HEK293T (cell line): Measurements from ENCODE around the gene ICOSLG.

ENCODE experiments used
- ARNT ChIP-seq: fragments of 450-650 bp; IDR thresholded peaks from 2 replicates; pipeline ENCODE4 v1.6.1; 2017; ENCODE audit warnings: mild to moderate bottlenecking
- BHLHE40 ChIP-seq: fragments of 450-650 bp; IDR thresholded peaks from 2 replicates; pipeline ENCODE4 v1.6.1; 2016; ENCODE audit warnings: mild to moderate bottlenecking, moderate library complexity, borderline replicate concordance
- FOXM1 ChIP-seq: fragments of 450-650 bp; IDR thresholded peaks from 2 replicates; pipeline ENCODE4 v1.6.1; 2017; ENCODE audit warnings: mild to moderate bottlenecking, borderline replicate concordance
- HDGF ChIP-seq: fragments of 450-650 bp; IDR thresholded peaks from 2 replicates; pipeline ENCODE4 v1.6.1; 2017; ENCODE audit warnings: antibody characterized with exemption, borderline replicate concordance
- L3MBTL2 ChIP-seq: fragments of 450-650 bp; conservative IDR thresholded peaks from 2 replicates; pipeline ENCODE4 v1.6.1; 2016; ENCODE audit warnings: mild to moderate bottlenecking
- NFRKB ChIP-seq: fragments of 450-650 bp; IDR thresholded peaks from 2 replicates; pipeline ENCODE4 v1.6.1; 2016; ENCODE audit warnings: mild to moderate bottlenecking, moderate library complexity
- SP1 ChIP-seq: fragments of 450-650 bp; IDR thresholded peaks from 2 replicates; pipeline ENCODE4 v1.6.1; 2017
- SUZ12 ChIP-seq: fragments of 450-650 bp; IDR thresholded peaks from 2 replicates; pipeline ENCODE4 v1.6.1; 2016; ENCODE audit warnings: mild to moderate bottlenecking
- TARDBP ChIP-seq: fragments of 450-650 bp; IDR thresholded peaks from 2 replicates; pipeline ENCODE4 v1.6.1; 2016
- TF ChIP-seq, protein P1 (sequence below): fragments of 450-650 bp; IDR thresholded peaks from 2 replicates; pipeline ENCODE4 v1.6.1; 2016

DNA sequence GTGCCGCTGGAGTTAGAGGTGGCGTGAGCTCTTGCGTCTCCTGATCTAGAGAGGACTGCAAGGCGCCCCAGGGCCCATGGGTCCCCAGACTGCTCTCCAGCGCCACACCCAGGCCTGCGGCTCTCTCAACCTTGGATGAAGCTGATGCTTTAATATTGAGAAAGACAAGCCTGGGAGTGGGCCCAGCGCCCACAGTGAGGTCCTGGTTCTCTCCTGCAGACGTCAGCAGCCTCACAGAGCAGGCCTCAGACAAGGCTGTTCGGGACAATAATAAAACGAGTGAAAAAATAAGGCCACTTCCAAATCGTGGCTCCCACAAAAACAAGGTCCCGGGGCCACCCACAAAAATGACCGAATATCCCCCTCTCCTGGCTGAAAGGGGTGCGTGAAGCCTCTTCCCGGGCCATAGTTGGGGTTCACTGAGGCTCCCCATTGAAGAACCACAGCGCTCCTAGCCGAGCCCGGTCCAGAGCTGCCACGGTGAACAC, 27.0 kb upstream of the ICOSLG start:
- TF ChIP-seq BHLHE40 (no peak), SP1 (no peak), ARNT (no peak), TARDBP (no peak), L3MBTL2 (no peak), HDGF (no peak), FOXM1 (no peak), SUZ12 (no peak), NFRKB (no peak)
- TF ChIP-seq, protein P1, sequence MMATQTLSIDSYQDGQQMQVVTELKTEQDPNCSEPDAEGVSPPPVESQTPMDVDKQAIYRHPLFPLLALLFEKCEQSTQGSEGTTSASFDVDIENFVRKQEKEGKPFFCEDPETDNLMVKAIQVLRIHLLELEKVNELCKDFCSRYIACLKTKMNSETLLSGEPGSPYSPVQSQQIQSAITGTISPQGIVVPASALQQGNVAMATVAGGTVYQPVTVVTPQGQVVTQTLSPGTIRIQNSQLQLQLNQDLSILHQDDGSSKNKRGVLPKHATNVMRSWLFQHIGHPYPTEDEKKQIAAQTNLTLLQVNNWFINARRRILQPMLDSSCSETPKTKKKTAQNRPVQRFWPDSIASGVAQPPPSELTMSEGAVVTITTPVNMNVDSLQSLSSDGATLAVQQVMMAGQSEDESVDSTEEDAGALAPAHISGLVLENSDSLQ: no peak
